Testis (tissue), 2 donors: ENCODE measurements around the gene PON2.

ENCODE experiments used
- CTCF ChIP-seq, 3 experiments: fragments of 450-650 bp in 2 of 3; fragments of 200-600 bp in 1 of 3; sonication (generic) in 1 of 3; IDR thresholded peaks; one replicate each; pipeline ENCODE4 v1.5.1; 2016 to 2019; ENCODE audit warnings: antibody characterized with exemption in 3 of 3, mild to moderate bottlenecking in 2 of 3, moderate library complexity in 1 of 3
- POLR2A ChIP-seq: fragments of 450-650 bp; IDR thresholded peaks from one replicate; pipeline ENCODE4 v1.6.1; 2017; ENCODE audit warnings: antibody characterized with exemption, mild to moderate bottlenecking, moderate library complexity

- TF ChIP-seq POLR2A (no peak), CTCF (IDR thresholded peaks at IDR 0.05) (no peak)
Observed at GRCh38 chr7:95469187-95469586, 34.4 kb upstream of the PON2 start.
